GM11168 (cell line): ENCODE data around the gene ADCY5.

Source experiments
- in situ Hi-C: fragments of 300-500 bp; cut with MboI; formaldehyde crosslinking; loops from one replicate; pipeline ENCODE4 v1.12.0; 2022; ENCODE audit warnings: low sequenced_read_pairs; ENCODE audit not compliant: unreplicated experiment

ADCY5 gene

DNA sequence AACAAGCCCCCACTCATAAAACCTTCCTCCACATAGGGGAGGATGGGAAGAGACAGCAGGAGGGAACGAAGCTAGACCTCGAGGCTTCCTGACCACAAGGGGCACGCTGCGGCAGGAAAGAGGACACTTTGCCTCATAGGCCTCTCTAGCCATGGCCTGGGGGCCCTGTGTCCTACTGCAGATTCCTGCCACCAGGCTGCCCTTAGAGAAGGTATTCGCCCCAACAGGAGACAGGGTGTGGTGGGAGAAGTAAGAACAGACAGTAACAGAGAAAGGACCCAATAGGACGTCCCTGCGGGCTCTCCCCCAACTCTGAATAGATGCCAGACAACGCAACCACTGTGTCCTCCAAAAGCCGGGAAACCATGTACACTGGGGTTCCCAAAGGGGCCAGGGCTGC, 36.8 kb downstream of the ADCY5 start:
- in situ Hi-C loops: no loop called here

DNA sequence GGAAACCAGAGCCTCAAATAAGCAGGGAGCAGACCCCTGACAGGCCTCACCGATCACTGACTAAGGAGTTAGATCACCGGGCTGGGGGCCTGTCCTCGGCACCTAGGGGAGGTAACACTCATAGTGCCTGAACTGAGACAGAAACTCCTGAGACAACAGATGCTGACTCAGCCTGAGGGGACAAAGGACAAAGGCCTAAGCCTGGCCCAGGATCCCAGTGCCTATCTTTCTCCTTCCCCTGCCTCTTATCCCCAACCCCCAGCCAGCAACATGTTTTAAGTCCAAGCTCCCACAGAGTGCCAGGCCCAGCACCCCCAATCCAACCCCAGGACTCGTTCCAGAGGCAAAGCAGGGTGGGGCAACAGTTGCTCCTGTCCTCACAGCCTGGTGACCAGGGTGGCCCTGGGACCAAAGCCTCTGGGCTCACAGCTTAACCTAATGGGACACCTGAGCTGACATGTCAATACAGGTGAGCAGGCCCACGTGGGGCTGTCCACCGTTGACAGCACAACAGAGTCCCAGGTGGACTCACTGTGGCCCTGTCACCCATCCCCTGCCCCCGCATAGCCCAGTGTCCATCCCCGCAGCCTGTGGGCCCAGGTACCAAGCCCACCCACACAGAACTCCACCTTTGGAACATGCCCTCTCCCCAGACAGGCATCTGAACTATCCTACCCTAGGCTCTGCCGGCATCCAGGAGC, 37.4 kb downstream of the ADCY5 start:
- in situ Hi-C loops: no loop called here

GRCh38 chr3:123410149-123410515, 38.8 kb downstream of the ADCY5 start:
- in situ Hi-C loops: no loop called here

DNA sequence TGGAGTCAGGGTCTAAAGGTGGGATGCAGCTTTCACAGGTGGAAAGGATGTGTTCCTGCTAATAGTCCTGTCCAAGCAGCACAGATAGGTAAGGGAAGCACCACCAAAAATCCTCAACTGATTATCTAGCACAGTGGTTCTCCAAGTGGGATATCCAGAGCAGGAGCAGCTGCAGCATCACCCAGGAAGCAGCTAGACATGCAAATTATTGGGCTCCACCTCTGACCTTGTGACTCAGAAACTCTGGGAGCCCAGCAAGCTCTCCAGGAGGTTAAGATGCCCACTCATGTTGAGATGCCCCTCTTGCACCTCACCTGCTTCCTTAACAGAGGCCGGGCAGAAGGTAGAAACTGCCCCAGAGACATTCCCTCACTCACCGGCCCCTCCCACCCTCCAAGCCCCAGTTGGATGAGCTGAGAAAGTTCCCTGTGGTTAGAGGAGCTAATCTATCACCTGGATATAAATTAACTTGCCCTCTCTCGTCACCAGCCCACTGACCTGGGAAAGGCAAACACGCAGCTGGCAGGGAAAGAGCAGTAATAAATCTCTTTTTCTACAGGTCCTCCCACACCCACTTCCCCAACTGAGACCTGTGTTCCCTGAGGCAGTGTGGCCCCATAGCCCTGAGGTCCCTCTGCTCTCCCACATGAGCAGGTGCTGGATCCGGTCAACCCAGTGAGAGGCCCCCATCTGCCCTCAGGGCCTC, 39.3 kb downstream of the ADCY5 start:
- in situ Hi-C loops: no loop called here

- in situ Hi-C loops: no loop called here
Measured at GRCh38 chr3:123406598-123406997, 42.3 kb downstream of the ADCY5 start.

DNA sequence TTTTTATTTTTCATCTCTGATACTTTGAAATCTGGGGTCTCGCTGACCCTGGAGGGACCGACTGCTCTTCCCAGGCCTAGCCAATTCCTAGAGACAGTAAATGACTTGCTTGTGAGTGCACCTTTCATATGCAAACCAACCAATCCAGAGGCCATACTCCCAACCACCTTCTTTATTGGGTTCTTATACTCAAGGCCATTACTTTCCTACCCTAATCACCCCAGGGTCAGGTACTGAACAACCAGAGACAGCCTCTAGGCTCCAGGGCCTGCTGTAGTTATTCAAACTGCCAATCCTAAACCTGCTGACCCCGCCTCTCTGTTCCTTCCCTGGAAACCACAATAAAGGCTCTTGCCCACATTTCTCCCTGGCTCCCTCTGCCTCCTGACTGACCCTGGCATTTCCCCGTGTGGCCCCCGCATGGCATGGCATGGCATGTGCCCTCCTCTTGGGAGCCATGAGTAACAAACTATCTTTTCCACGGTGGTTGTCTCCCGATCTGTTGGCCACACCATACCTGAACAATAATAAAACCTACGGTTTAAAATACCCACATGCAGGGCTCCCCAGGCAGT, 42.9 kb downstream of the ADCY5 start:
- in situ Hi-C loops: no loop called here

DNA sequence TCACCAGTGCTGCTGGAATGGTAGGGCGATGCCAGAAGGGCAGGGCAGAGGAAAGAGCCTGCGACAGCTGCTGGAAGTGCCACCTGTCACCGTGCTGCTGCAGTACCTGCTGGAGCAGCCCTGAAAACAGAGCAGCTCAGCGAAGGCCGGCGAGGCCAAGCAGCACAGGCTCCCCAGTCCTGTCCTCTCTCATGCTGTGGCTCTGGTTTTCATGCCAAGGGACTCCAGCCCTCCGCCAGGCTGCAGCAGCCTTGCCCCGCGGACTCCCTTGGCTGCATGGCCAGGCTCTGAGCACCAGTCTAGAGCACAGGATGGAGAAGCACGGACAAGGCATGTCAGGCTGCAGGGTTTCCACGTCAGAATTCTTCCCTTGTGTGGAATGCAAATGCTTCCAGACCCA, 43.9 kb downstream of the ADCY5 start:
- in situ Hi-C loops: no loop called here

DNA sequence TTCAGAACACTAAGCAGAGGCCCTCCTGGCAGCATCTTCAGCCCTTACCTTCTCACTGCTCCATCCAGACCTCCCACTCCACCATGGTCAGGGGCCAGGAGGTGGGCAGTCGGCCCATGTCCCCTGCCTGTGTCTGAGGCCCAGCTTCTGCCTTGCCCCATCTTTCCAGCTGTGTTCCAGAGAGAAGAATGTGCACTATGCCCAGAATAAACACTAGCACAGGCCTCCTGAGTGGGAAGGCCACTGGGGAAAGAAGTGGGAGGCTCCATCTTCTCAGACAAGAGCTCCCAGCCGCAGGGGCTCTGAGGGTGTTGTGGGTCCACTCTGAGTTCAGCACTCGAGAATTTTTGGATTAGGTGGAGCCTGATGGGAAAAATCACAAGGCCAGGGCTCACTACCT, 44.5 kb downstream of the ADCY5 start:
- in situ Hi-C loops: no loop called here

- in situ Hi-C loops: no loop called here
Measured at GRCh38 chr3:123401836-123402530, 46.9 kb downstream of the ADCY5 start.

DNA sequence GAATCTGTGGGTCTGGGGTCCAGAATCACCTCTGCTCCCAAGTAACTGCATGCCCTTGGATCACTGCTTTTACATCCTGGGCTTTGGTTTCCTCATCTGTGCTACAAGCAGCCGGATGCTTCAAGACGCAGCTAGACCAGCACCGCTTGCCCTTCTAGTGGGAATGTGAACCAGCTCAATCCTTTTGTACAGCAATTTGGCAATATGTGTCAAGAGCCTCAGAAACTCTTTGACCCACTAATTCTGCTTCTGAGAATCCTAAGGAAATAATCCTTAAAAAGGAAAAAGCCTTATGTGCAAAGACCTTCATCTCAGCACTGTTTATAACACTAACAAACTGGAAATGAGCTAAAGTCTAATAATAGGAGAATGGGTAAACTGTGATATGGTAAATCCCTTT, 48.7 kb downstream of the ADCY5 start:
- in situ Hi-C loops: no loop called here

DNA sequence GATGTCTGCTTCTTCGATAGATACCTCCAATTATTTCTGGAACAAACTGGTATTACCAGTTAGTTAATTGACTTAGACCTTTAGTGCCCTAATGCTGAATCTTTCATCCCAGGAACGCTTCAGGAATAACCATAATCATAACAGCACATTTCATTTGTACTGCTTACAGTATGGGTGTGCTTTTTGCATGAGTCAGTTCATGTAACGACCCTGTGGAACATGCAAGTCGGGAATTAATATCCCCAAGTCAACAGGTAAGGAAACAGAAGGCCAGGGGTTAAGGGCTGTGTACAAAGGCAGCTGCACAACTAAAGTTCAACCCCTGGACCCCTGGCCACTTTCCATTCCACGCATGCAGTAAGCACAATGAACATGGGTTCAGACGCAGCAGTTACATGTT, 49.2 kb downstream of the ADCY5 start:
- in situ Hi-C loops: no loop called here

DNA sequence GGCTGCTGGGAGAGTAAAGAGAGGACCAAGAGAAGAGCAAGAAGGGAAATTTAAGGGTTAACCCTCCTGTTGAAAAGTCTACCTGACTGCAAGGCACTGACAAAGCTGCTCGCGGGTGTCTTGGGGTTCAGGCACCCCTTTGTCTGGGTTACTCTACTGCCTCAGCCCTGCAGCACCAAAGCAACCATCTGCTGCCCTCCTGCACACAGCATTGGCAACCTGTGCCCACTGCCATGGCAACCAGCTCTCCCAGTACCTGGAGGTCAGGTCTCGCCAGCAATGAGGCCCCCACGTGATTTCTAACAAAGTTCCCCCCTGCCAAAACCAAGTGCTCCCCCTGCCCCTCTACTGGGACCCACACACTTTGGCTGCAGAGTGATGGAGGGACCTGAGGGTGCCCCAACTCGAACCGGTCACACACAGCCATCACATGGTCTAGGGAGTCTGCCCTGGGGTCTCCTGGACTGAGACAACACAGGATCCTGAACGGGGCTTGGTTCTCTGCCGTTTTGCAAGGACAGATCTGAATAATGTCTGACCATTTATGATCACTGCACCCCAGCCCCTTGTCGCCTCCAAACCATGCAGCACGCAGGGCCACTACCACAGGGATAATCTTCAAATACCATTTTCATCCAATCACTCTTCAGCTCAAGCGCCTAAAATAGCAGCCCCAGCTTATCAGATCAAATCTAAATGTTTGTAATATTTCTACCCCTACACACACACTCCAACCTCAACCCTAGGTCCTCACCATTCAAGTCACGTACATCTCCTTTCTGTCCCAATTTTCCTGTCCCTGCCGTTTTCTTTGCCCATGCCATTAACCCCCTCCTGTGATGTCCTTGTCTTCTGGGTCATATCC, 50.7 kb downstream of the ADCY5 start:
- in situ Hi-C loops: no loop called here

GRCh38 chr3:123397050-123397590, 51.8 kb downstream of the ADCY5 start:
- in situ Hi-C loops: no loop called here

- in situ Hi-C loops: no loop called here
Measured at GRCh38 chr3:123396171-123397049, 52.5 kb downstream of the ADCY5 start.

- in situ Hi-C loops: no loop called here
Measured at GRCh38 chr3:123395235-123395634, 53.7 kb downstream of the ADCY5 start.

- in situ Hi-C loops: no loop called here
Measured at GRCh38 chr3:123394391-123395020, 54.4 kb downstream of the ADCY5 start.

DNA sequence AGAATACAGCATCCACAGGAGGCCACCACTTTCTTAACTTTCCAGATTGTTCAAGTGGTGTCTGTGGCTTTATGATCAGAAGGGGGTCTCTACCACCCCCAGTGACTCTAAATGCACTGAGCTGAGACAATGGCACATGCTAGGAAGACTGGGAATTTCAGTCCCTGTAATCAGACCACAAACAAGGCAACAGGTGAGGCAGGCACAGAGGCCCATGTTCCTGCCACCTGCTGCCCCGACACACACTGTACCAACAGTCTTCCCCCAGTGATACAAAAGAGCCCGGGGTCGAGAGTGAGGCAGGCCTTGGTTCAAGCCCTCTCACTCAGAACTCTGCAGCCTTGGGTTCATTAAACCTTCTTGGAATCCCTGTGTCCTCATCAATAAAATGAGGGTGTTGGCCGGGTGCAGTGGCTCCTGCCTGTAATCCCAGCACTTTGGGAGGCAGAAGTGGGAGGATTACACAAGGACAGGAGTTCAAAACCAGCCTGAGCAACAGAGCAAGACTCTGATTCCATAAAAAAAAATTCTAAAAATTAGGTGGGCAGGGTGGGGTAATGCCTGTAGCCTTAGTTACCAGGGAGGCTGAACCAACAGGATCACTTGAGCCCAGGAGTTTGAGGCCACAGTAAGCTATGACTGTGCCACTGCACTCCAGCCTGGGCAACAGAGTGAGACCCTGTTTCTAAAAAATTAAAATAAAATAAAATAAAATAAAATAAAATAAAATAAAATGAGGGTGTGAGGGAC, 55.8 kb downstream of the ADCY5 start:
- in situ Hi-C loops: no loop called here

DNA sequence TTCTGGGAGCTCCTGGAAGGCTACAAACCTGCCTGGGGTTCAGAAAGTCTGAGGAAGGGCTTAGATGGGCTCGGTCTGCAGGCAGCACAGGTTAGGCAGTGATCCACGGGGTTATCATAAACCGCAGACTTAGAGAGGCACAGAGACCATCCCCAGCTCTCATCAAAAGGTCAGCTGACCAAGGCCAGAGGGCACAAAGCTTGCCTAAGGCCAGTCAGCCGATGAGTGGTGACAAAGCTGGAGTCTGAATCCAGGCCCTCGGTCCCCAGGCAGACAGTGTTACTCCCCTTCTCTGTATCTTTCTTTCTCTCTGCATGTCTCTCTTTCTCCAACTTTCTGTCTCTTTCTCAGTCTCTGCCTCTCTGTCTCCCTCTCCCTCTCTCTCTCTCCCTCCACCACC, 56.5 kb downstream of the ADCY5 start:
- in situ Hi-C loops: no loop called here
